Fibroblast of lung (primary cell): Measurements from ENCODE around the gene NCKIPSD. TPM values are rescaled to one million over a fixed set of nuclear protein-coding genes. Genes with fewer than 3 reads are reported as not detected.

ENCODE experiments used
- DNase-seq, 2 donors: peaks; one replicate each; pipeline versions ENCODE4 v3.0.0 to v3.0.0-alpha.2; 2010; ENCODE audit warnings: low read depth in 2 of 2
- H2AFZ ChIP-seq: 2 replicates; pipeline ENCODE4 v1.5.1; 2012; ENCODE audit warnings: low read length, control low read depth, inconsistent platforms
- H3K27ac ChIP-seq: 2 replicates; pipeline ENCODE4 v1.5.1; 2011; ENCODE audit warnings: low read length, control low read depth; ENCODE audit not compliant: insufficient read depth
- H3K27me3 ChIP-seq: 2 replicates; pipeline ENCODE4 v1.5.1; 2011; ENCODE audit warnings: mild to moderate bottlenecking, low read length; ENCODE audit not compliant: control insufficient read depth, insufficient read depth
- H3K36me3 ChIP-seq: 2 replicates; pipeline ENCODE4 v1.5.1; 2011; ENCODE audit warnings: low read length; ENCODE audit not compliant: control insufficient read depth, insufficient read depth
- H3K4me1 ChIP-seq: 2 replicates; pipeline ENCODE4 v1.5.1; 2011; ENCODE audit warnings: low read length; ENCODE audit not compliant: control insufficient read depth, insufficient read depth; ENCODE audit errors: extremely low read depth
- H3K4me2 ChIP-seq: 2 replicates; pipeline ENCODE4 v1.5.1; 2011; ENCODE audit warnings: low read length, control low read depth; ENCODE audit not compliant: insufficient read depth; ENCODE audit errors: extremely low read depth
- H3K4me3 ChIP-seq, 4 experiments: fragments of 200-600 bp in 1 of 4; sonication (generic) in 1 of 4; replicated peaks in 1 of 4; 2 replicates each; pipeline ENCODE4 v1.5.1; 2011 to 2016; ENCODE audit warnings: low read length in 4 of 4, low read depth in 3 of 4, mild to moderate bottlenecking in 3 of 4, control low read depth in 2 of 4, inconsistent platforms in 1 of 4, mixed read lengths in 1 of 4; ENCODE audit not compliant: insufficient read depth in 1 of 4; ENCODE audit errors: control extremely low read depth in 1 of 4
- H3K79me2 ChIP-seq: 2 replicates; pipeline ENCODE4 v1.5.1; 2012; ENCODE audit warnings: mild to moderate bottlenecking, low read length, inconsistent platforms; ENCODE audit not compliant: control insufficient read depth, insufficient read depth
- H3K9ac ChIP-seq: 2 replicates; pipeline ENCODE4 v1.5.1; 2011; ENCODE audit warnings: mild to moderate bottlenecking, low read length, control low read depth; ENCODE audit not compliant: insufficient read depth
- H3K9me3 ChIP-seq: 2 replicates; pipeline ENCODE4 v1.5.1; 2012; ENCODE audit warnings: low read depth, low read length; ENCODE audit not compliant: control insufficient read depth, insufficient read depth
- H4K20me1 ChIP-seq: 2 replicates; pipeline ENCODE4 v1.5.1; 2011; ENCODE audit warnings: low read length; ENCODE audit not compliant: control insufficient read depth, insufficient read depth; ENCODE audit errors: extremely low read depth
- EZH2 ChIP-seq: IDR thresholded peaks from 2 replicates; pipeline ENCODE4 v1.5.1; 2012; ENCODE audit warnings: low read length, control low read depth, mild to moderate bottlenecking; ENCODE audit errors: missing control alignments
- polyA plus RNA-seq, 2 donors: library from polyadenylated mRNA; depleted of rRNA in 1 of 2; stranded (reverse) in 1 of 2; unstranded in 1 of 2; fragments of >200 nt; gene quantifications; 2 replicates each; pipeline ENCODE4 v1.2.1, GENCODE V29; 2011 to 2012; ENCODE audit warnings: missing spikeins in 1 of 2
- total RNA-seq: library from RNA; depleted of rRNA; stranded (reverse); fragments of >200 nt; gene quantifications from 2 replicates; pipeline ENCODE4 v1.2.1, GENCODE V29; 2014
- TF ChIP-seq, protein P1 (sequence below), 2 donors: IDR thresholded peaks in 1 of 2; conservative IDR thresholded peaks in 1 of 2; 1 replicate in 1 of 2; 2 replicates in 1 of 2; pipeline ENCODE4 v1.5.1; 2011 to 2012; ENCODE audit warnings: low read length in 2 of 2, control low read depth in 1 of 2, inconsistent platforms in 1 of 2, low read depth in 1 of 2, mild to moderate bottlenecking in 1 of 2

The NCKIPSD gene
- total and polyA plus RNA-seq, 2 donors (not counting 1 experiment from before 2014, with no cell fraction given), result 14.6 to 23.3 TPM

DNA sequence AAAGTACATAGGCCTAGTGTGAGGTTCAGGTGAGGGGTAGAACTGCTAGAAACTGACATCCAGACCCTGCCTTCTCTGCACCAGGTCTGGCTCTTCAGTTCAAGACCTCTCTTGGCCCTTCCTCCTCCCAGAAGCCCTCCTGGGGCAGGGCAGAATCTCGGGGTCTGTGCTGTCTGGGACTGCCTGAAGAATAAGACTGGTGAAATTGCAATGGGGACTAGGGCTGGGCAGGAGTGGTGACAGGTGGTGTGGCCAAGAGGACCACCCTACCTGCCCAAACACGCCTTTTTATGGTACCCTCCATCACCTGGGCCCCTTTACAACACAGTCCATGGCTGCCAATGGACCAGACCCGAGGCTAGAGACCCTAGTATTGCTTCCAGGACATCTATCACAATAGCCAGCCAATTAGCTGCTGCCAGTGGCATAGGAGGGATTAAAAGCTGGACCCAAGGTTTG is 1.5 kb upstream of the NCKIPSD start:
- peaks cover 19% of the 10 kb centered on the region for H3K4me1 ChIP-seq
- H3K9me3 ChIP-seq, result no peaks in the 10 kb centered on the region
- peaks cover 17% of the 10 kb centered on the region for H3K79me2 ChIP-seq
- no peaks in the 10 kb centered on the region for H4K20me1 ChIP-seq
- no peaks in the 10 kb centered on the region for H3K27me3 ChIP-seq
- DNase-seq, result no peak
- peaks cover 33% of the 10 kb centered on the region for H3K36me3 ChIP-seq
- H3K27ac ChIP-seq, result no peak overlapping the region
- no peak overlapping the region for H2AFZ ChIP-seq
- no peak overlapping the region for H3K4me2 ChIP-seq
- TF ChIP-seq, protein P1, sequence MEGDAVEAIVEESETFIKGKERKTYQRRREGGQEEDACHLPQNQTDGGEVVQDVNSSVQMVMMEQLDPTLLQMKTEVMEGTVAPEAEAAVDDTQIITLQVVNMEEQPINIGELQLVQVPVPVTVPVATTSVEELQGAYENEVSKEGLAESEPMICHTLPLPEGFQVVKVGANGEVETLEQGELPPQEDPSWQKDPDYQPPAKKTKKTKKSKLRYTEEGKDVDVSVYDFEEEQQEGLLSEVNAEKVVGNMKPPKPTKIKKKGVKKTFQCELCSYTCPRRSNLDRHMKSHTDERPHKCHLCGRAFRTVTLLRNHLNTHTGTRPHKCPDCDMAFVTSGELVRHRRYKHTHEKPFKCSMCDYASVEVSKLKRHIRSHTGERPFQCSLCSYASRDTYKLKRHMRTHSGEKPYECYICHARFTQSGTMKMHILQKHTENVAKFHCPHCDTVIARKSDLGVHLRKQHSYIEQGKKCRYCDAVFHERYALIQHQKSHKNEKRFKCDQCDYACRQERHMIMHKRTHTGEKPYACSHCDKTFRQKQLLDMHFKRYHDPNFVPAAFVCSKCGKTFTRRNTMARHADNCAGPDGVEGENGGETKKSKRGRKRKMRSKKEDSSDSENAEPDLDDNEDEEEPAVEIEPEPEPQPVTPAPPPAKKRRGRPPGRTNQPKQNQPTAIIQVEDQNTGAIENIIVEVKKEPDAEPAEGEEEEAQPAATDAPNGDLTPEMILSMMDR (conservative IDR thresholded peaks at IDR 0.05 in 1 of 2, IDR thresholded peaks at IDR 0.05 in 1 of 2; ENCODE audit: low read depth in 1 of 2, low read length in 2 of 2), result no peak
- no peak for TF ChIP-seq EZH2
- no peak overlapping the region for H3K9ac ChIP-seq
- H3K4me3 ChIP-seq, result no peak overlapping the region

DNA sequence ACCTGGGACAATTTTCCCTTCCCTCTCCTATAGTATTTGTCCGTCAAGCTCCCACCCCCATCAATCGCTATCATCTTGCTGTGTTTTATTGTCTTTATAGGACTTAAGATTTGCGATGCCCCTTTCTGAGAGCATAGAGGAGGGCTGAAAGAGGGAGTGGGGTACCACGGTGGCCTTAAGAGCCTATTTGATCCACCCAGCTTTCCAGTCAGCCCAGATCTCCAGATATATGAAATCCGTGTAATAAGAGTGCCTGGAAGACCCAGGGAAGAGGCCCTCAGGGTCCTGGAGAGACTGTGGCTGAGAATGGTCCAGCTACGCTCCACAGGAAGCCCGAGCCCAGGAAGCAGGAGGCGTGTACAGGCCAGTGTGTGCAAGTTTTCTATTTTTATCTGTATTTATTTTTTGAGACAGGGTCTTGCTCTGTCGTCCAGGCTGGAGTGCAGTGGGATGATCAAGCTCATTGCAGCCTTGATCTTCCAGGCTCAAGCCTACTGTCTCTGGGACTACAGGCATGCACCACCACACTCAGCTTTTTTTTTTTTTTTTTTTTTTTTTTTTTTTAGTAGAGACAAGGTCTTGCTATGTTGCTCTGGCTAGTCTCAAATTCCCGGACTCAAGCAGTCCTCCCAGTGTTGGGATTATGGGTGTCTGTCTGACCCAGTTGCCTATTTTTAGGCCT is 964 bp upstream of the NCKIPSD start:
- peaks cover 14% of the 10 kb centered on the region for H3K79me2 ChIP-seq
- DNase-seq, result no peak
- no peak overlapping the region for H3K9ac ChIP-seq
- no peak overlapping the region for H2AFZ ChIP-seq
- peaks cover 19% of the 10 kb centered on the region for H3K4me1 ChIP-seq
- H3K4me3 ChIP-seq, result no peak overlapping the region
- no peaks in the 10 kb centered on the region for H4K20me1 ChIP-seq
- no peaks in the 10 kb centered on the region for H3K9me3 ChIP-seq
- peaks cover 32% of the 10 kb centered on the region for H3K36me3 ChIP-seq
- no peaks in the 10 kb centered on the region for H3K27me3 ChIP-seq
- no peak for TF ChIP-seq EZH2
- TF ChIP-seq, protein P1 (conservative IDR thresholded peaks at IDR 0.05 in 1 of 2, IDR thresholded peaks at IDR 0.05 in 1 of 2; ENCODE audit: low read depth in 1 of 2, low read length in 2 of 2), result no peak
- H3K4me2 ChIP-seq, result no peak overlapping the region
- no peak overlapping the region for H3K27ac ChIP-seq

DNA sequence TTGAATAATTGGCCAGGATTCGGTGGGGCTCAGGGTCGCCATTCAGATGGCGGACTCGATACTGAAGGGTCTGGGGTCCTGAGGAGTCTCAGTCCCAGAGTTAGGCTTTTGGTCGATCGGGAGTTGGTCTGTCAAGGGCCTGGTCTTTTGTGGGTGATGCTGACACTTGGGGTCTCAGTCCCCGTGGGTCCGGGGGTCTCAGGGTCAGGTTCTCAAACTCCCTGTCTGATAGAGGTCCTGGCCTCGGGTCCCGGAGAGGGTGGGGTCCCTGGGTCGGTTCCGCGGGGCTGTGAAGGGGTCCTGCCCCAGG is 467 bp downstream of the NCKIPSD start:
- DNase-seq, result no peak
- peak overlapping the region; percentile 54 for H3K27ac ChIP-seq
- H4K20me1 ChIP-seq, result no peaks in the 10 kb centered on the region
- peak overlapping the region; percentile 95 for H3K4me2 ChIP-seq
- peaks cover 19% of the 10 kb centered on the region for H3K4me1 ChIP-seq
- H3K79me2 ChIP-seq, result peaks cover 14% of the 10 kb centered on the region
- H3K9ac ChIP-seq, result peak overlapping the region; percentile 78
- H3K36me3 ChIP-seq, result peaks cover 39% of the 10 kb centered on the region
- peak overlapping the region; percentile 78 to 89 (median 84) for H3K4me3 ChIP-seq
- H3K27me3 ChIP-seq, result no peaks in the 10 kb centered on the region
- peak overlapping the region; percentile 89 for H2AFZ ChIP-seq
- H3K9me3 ChIP-seq, result no peaks in the 10 kb centered on the region
- TF ChIP-seq, protein P1 (conservative IDR thresholded peaks at IDR 0.05 in 1 of 2, IDR thresholded peaks at IDR 0.05 in 1 of 2; ENCODE audit: low read depth in 1 of 2, low read length in 2 of 2), result no peak
- TF ChIP-seq EZH2, result no peak
